Activated CD4-positive, alpha-beta T cell treated with anti-CD3 and anti-CD28 coated beads, Interleukin-2, amount 10 ng/mL, durations not matched to agents 24 days and 14 days (primary cell): ENCODE measurements around the gene WIPF1. TPM values are rescaled to one million over a fixed set of nuclear protein-coding genes. Genes with fewer than 3 reads are reported as not detected.

Experiments
- DNase-seq: peaks from one replicate; pipeline ENCODE4 v3.0.0; 2022
- H3K27ac Mint-ChIP-seq: one replicate; pipeline ENCODE4 v1.8.0; 2022; ENCODE audit warnings: mild to moderate bottlenecking, mixed read lengths
- H3K27me3 Mint-ChIP-seq: one replicate; pipeline ENCODE4 v1.8.0; 2022; ENCODE audit warnings: mixed read lengths
- H3K36me3 Mint-ChIP-seq: one replicate; pipeline ENCODE4 v1.8.0; 2022; ENCODE audit warnings: low read depth, mild to moderate bottlenecking, mixed read lengths
- H3K4me1 Mint-ChIP-seq: one replicate; pipeline ENCODE4 v1.8.0; 2021; ENCODE audit warnings: mixed read lengths
- H3K4me3 Mint-ChIP-seq: one replicate; pipeline ENCODE4 v1.8.0; 2022; ENCODE audit warnings: mild to moderate bottlenecking, moderate library complexity, mixed read lengths
- H3K9me3 Mint-ChIP-seq: one replicate; pipeline ENCODE4 v1.8.0; 2021; ENCODE audit warnings: mixed read lengths
- intact Hi-C: fragments of 100-400 bp; cut with micrococcal nuclease; formaldehyde crosslinking; loops from one replicate; pipeline ENCODE4 v1.15.1; 2023
- total RNA-seq: library from RNA; stranded (reverse); gene quantifications from 2 replicates; pipeline ENCODE4 v1.2.3, GENCODE V29; 2022

The WIPF1 gene
- total RNA-seq, 1 donor from 2014 or later: 280 TPM

DNA sequence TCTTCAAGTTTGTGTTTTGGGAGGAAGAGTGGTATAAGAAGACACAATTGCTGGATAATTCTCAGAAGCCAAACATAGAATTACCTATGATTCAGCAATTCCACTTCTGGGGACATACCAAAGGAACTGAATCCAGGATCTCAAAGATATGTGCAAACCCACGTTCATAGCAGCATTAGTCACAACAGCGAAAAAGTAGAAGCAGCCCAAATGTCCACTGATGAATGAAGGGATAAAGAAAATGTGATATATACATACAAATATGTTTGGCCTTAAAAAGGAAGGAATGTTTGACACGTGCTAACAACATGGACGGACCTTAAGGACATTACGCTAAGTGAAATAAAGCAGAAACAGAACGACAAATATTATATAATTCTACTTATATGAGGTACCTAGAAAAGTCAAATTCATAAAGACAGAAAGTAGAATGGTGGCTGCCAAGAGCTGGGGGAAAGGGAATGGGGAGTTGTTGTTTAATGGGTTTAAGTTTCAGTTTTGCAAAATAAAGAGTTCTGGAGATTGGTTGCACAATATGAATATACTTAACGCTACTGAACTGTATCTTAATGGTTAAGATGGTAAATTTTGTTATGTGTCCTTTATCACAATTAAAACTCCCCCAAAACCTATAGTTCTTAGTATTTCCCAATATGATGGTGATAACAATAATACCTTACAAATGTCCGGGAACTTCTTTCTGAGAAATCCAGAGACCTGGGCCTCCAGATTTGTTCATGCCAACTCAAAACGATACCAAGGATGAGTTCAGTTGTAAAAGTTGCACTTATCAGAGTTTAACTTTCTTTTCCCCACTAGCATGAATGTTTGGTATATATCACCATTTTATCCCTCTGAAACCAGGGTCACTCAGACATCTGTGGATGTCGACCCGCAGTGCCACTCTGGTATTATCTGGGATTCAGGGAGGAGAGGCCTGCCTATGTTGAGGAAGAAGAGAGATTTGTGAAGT is 33.7 kb upstream of the WIPF1 start:
- peak; percentile 69 for DNase-seq
- Mint-ChIP-seq H3K36me3 (peaks cover 58% of the 10 kb centered on the region), H3K4me3 (peak overlapping the region; percentile 90), H3K9me3 (no peaks in the 10 kb centered on the region), H3K4me1 (peaks cover 79% of the 10 kb centered on the region), H3K27ac (peak overlapping the region; percentile 95), H3K27me3 (no peaks in the 10 kb centered on the region)
- intact Hi-C loops: loop anchor here (1.0 to 5.0 kb wide), 5 partner anchors 8 to 536 kb away; partner anchors contain the start of gene ATF2

DNA sequence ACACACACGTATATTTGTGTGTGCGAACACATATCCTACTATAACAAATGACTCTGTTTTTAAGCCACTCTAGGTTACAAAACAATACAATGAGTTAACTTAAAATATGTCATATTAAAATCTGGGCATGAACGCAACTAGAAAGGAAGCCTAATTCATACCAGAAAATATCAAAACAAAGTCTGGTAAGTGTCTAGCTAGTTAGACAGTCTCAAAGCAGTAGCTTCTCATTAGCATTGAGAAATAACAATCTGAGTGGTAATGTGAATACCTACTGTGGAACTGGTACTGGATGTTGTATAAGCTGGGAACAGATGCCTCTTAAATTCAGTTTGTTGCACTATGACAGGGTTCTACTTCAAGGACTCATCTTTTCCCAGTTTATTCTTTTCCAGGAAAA is 32.5 kb upstream of the WIPF1 start:
- no peak for DNase-seq
- Mint-ChIP-seq H3K27ac (peak overlapping the region; percentile 71), H3K9me3 (no peaks in the 10 kb centered on the region), H3K36me3 (peaks cover 67% of the 10 kb centered on the region), H3K27me3 (no peaks in the 10 kb centered on the region), H3K4me1 (peaks cover 78% of the 10 kb centered on the region), H3K4me3 (peak overlapping the region; percentile 90)
- intact Hi-C loops: loop anchor here (5.0 kb wide), 2 partner anchors 207 to 537 kb away; partner anchors contain the start of gene ATF2

DNA sequence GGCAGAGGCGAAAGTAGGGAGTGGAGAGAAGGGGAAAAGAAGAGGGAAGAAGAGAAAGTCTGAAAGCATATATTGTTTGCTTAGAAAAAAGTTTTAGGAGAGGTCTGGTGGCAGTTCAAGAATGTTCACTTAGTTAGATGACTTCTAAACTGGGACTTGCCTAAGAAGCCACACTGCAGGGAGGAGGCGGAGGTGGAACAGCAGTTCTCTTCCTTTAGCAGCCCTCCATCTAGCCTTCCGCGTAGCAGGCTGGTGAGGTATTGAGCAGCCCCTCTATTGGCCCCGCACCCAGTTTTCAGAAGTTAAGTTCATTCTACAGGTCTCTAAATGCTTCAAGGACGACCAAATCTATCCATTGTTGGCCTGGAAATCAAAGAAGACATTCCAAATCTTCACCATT is 31.9 kb upstream of the WIPF1 start:
- peak; percentile 65 for DNase-seq
- Mint-ChIP-seq H3K4me3 (peak overlapping the region; percentile 90), H3K36me3 (peaks cover 70% of the 10 kb centered on the region), H3K27ac (peak overlapping the region; percentile 71), H3K27me3 (no peaks in the 10 kb centered on the region), H3K9me3 (no peaks in the 10 kb centered on the region), H3K4me1 (peaks cover 75% of the 10 kb centered on the region)
- intact Hi-C loops: no loop called here

DNA sequence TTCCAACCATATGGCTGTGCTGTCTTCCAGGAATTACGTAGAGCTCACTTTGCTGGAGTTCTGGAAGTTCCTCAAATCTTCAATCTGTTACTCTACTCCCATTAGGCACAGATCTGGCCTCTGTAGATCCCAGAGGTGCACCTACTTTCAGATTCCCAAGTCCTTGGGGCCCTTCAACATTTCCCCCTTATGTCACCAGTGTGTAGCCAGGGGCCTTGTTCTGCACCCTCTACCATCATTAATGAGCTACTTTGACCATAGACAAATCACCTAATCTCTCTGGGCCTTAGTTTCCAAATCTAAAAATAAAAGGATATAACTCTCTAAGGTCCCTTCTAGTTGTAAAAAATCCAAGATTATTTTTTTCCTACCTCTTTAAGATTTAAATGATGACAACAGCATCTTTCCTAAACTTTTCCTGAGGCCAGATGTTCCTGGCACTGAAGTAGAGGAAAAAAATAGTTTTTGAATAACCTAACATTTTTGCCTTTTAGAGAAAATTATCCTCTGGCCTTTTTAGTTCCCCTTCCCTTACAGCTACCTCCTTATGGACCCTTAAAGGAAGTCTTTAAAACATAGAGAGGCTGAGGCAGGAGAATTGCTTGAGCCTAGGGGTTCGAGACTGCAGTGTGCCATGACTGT is 31.0 kb upstream of the WIPF1 start:
- peak; percentile 53 for DNase-seq
- Mint-ChIP-seq H3K4me3 (peak overlapping the region; percentile 32), H3K4me1 (peaks cover 79% of the 10 kb centered on the region), H3K27ac (peak overlapping the region; percentile 43), H3K27me3 (no peaks in the 10 kb centered on the region), H3K36me3 (peaks cover 76% of the 10 kb centered on the region), H3K9me3 (no peaks in the 10 kb centered on the region)
- intact Hi-C loops: no loop called here

DNA sequence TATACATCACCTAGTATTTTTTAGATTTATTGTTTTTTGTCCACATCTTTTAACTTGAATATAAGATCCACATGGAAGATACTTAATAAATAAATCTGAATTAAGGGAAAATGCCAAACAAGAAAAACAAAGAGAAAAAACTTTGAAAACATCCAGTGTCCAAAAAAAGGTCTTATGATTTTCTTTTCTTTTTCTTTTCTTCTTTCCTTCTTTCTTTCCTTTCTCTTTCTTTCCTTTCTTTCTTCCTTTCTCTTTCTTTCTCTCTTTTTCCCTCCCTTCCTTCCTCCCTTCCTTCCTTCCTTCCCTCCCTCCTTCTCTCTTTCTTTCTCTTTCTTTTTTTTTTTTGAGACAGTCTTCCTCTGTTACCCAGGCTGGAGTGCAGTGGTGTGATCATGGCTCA is 29.6 kb upstream of the WIPF1 start:
- Mint-ChIP-seq H3K36me3 (peaks cover 72% of the 10 kb centered on the region), H3K27ac (peak overlapping the region; percentile 58), H3K4me3 (peak overlapping the region; percentile 9), H3K4me1 (peaks cover 74% of the 10 kb centered on the region), H3K9me3 (no peaks in the 10 kb centered on the region), H3K27me3 (no peaks in the 10 kb centered on the region)
- DNase-seq: no peak
- intact Hi-C loops: no loop called here

DNA sequence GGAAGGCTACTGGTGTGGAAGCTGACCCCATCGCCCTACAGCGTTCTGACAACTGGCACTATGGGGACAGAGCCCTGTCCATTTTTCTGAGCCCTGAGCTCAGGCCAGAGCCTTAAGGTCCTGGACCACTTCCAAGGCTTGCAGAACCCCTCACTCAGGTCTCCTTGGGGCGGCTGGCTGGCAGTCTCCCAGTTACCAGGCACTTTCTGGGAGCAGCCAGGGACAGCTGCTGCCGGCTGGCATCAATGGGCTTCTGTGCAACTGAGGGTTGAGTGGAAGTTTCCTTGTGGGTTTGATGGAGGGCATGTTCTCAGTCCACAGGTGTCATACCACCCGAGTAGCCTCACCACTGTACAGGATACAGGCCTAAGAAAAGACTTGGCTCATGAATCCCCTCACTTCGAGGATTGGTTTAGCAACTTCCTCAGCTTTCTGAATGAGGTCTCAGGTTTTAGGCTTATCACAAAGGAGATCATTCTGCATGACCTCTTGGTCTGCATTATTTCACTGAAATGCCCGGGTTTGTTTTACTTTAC is 27.4 kb upstream of the WIPF1 start:
- Mint-ChIP-seq H3K4me3 (no peak overlapping the region), H3K4me1 (peaks cover 66% of the 10 kb centered on the region), H3K9me3 (no peaks in the 10 kb centered on the region), H3K27me3 (no peaks in the 10 kb centered on the region), H3K27ac (peak overlapping the region; percentile 21), H3K36me3 (peaks cover 69% of the 10 kb centered on the region)
- intact Hi-C loops: no loop called here
- peak; percentile 55 for DNase-seq

DNA sequence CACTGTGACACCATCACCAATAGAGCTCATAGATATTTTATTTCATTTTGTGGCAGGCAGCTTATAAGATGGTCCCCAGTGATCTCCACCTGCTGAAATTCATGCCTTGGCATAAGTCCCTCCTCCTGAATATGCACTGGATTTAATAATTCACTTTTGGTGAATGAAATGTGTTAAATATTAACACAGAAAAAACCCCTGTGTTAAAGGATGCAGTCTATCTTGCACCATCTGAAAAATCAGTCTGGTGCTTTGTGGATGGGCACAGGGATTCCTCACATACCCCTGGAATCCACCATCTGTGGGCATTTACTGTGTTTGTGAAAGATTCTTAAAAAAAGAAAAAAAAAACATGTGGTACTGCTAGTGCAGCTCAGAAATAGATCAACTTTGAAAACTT is 26.1 kb upstream of the WIPF1 start:
- Mint-ChIP-seq H3K4me1 (peaks cover 60% of the 10 kb centered on the region), H3K9me3 (no peaks in the 10 kb centered on the region), H3K27me3 (no peaks in the 10 kb centered on the region), H3K27ac (peak overlapping the region; percentile 63), H3K36me3 (peaks cover 65% of the 10 kb centered on the region), H3K4me3 (peak overlapping the region; percentile 36)
- intact Hi-C loops: loop anchor here (1.0 kb wide), 1 partner anchor 8 kb away; no protein-coding TSS in a partner anchor
- DNase-seq: peak; percentile 51

DNA sequence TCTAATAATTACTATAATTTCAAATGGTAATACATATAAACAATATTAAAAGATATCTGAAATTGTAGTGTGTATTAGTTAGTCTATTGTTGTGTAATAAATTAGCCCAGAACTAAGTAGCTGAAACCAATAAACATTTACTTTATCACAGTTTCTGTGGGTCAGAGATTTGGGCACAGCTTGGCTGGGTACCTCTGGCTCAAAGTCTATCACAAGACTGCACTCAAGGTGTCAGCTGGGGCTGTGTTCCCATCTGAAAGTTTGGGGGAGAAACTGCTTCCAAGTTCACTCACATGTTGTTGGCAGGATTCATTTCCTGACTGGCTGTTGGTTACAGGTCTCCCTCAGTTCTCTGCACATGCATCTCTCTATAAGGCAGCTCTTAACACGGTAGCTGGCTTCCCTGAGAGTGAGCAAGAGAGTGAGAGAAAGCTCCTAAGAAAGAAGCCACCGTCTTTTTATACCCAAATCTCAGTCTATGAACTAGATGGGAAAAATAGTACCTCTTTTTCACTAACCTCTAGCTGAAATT is 25.6 kb upstream of the WIPF1 start:
- intact Hi-C loops: loop anchor here (1.0 kb wide), 1 partner anchor 8 kb away; no protein-coding TSS in a partner anchor
- Mint-ChIP-seq H3K27ac (peak overlapping the region; percentile 63), H3K27me3 (no peaks in the 10 kb centered on the region)

DNA sequence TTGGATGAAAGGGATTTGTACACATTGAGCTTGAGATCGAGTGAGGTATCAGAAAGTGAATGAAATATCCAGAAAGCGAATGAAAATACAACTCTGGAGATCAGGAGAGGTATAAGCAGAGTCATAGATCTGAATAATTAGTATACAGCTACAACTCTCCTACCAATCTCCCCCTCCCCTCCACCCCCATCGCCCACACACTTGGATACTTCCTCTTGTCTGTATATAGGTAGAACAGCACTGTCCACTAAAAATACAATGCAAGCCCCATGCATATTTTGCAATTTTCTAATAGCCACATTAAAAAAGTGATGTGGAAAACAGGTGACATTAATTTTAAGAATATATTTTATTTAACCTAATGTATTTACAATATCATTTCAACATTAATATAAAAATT is 23.7 kb upstream of the WIPF1 start:
- Mint-ChIP-seq H3K9me3 (no peaks in the 10 kb centered on the region), H3K4me1 (peaks cover 60% of the 10 kb centered on the region)

More for the DNA sequence above, 25.6 kb upstream of the WIPF1 start:
- Mint-ChIP-seq H3K4me3 (no peak overlapping the region), H3K4me1 (peaks cover 60% of the 10 kb centered on the region), H3K36me3 (peaks cover 60% of the 10 kb centered on the region), H3K9me3 (no peaks in the 10 kb centered on the region)
- peak; percentile 59 for DNase-seq

DNA sequence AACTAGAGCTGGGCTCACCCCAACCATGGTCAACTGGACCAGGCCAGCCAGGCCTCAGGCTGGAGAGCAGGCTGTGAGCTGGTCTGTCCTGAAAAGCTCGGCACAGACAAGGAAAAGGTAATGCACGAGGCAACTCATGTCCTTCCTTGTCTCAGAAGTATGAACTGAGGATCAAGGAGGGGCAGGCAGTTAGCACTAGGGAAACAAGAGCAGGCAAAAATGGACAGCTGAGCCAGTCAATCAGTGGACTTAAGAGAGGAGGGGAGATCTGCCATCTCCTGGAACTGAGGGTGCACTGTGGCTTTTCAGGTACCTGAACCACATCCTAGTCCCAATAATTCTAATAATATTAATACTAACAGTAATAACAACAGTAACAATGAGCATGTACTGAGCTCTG is 20.6 kb upstream of the WIPF1 start:
- Mint-ChIP-seq H3K9me3 (no peaks in the 10 kb centered on the region), H3K4me1 (peaks cover 61% of the 10 kb centered on the region), H3K36me3 (peaks cover 52% of the 10 kb centered on the region), H3K4me3 (peak overlapping the region; percentile 78), H3K27ac (peak overlapping the region; percentile 92), H3K27me3 (no peaks in the 10 kb centered on the region)
- DNase-seq: peak; percentile 62
- intact Hi-C loops: no loop called here

More for the DNA sequence above, 23.7 kb upstream of the WIPF1 start:
- H3K27me3 Mint-ChIP-seq: no peaks in the 10 kb centered on the region
- intact Hi-C loops: no loop called here
- H3K27ac Mint-ChIP-seq: no peak overlapping the region
- no peak overlapping the region for H3K4me3 Mint-ChIP-seq
- peaks cover 54% of the 10 kb centered on the region for H3K36me3 Mint-ChIP-seq
- no peak for DNase-seq

DNA sequence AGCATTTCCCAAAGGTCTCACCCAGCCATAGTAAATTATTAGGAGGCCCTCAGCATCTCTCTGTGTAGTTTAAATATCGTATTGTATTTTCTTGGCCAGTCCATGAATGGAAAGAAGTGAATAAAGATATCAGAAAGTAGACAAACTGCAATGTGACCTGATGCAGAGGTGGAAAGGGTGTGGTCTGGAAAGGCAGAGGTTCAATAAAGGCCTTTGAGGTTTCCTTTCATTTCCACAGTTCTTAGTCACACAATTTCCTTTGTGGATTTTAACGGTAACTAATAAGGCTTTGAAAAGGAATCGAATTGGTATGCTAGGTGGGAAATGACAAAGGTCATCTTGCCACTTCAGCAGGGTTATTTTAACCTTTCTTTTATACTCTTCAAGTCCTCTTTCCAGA is 20.1 kb upstream of the WIPF1 start:
- Mint-ChIP-seq H3K4me1 (peaks cover 62% of the 10 kb centered on the region), H3K36me3 (peaks cover 51% of the 10 kb centered on the region), H3K27me3 (no peaks in the 10 kb centered on the region), H3K9me3 (no peaks in the 10 kb centered on the region), H3K27ac (peak overlapping the region; percentile 92), H3K4me3 (peak overlapping the region; percentile 78)
- DNase-seq: peak; percentile 67
- intact Hi-C loops: loop anchor here (1.0 to 2.0 kb wide), 4 partner anchors 9 to 39 kb away; partner anchors contain the start of gene WIPF1

DNA sequence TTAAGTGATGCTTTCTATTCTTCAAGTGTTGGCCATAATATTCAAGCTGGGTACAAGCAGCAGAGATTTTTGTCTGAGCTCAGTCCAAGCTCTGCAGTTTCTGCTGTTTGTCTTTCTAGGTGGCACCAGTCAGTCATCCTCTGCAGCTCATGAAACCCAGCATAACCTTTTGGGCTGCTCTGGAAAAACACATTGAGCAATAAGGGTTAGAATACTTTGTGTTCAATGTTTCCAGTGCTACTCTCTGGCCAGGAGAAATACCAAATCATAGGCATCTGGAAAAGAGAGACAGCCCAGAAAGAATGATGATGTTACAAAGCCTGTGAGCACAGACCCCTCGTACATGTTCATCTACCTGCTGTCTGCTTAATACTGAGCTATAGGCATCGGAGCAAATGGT is 19.5 kb upstream of the WIPF1 start:
- no peaks in the 10 kb centered on the region for H3K27me3 Mint-ChIP-seq
- H3K4me1 Mint-ChIP-seq: peaks cover 66% of the 10 kb centered on the region
- peak overlapping the region; percentile 78 for H3K4me3 Mint-ChIP-seq
- no peaks in the 10 kb centered on the region for H3K9me3 Mint-ChIP-seq
- DNase-seq: no peak
- H3K27ac Mint-ChIP-seq: peak overlapping the region; percentile 92
- peaks cover 53% of the 10 kb centered on the region for H3K36me3 Mint-ChIP-seq
- intact Hi-C loops: loop anchor here (1.0 to 2.0 kb wide), 4 partner anchors 9 to 39 kb away; partner anchors contain the start of gene WIPF1

DNA sequence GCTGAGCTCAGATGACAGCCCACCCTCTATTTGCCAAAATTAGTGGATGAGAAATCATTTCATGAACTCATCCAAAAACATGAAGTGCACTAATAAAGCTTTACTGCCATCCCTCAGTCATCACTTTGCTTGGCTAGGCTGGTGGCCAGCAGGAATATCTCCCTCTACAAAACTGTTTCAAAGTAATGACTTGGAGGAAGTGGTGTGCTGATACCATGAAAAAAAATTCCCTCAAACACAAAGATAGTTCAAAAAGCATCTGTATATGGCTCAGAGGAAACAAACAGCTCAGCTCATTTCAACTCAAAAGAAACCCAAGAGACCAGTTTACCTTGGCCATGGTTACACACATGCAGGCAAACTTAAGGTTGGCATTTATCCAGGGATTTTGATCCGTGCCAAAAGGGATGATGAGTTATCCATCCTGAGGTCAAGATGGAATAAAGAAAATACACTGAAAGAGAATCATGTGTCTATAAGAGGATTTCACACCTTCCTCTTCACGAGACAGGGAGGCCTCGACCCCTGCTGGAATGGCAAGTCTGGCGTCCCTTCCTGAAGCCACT is 18.4 kb upstream of the WIPF1 start:
- Mint-ChIP-seq H3K4me3 (peak overlapping the region; percentile 49), H3K27me3 (no peaks in the 10 kb centered on the region), H3K36me3 (peaks cover 57% of the 10 kb centered on the region), H3K27ac (peak overlapping the region; percentile 90), H3K4me1 (peaks cover 72% of the 10 kb centered on the region), H3K9me3 (no peaks in the 10 kb centered on the region)
- peak; percentile 73 for DNase-seq
- intact Hi-C loops: loop anchor here (2.0 kb wide), 1 partner anchor 19 kb away; the partner anchor contains the start of gene WIPF1
